Lower leg skin (tissue), 4 donors: ENCODE measurements around the gene MAD1L1. TPM values are rescaled to one million over a fixed set of nuclear protein-coding genes. Genes with fewer than 3 reads are reported as not detected.

Source experiments
- DNase-seq, 2 donors: peaks; one replicate each; pipeline ENCODE4 v3.0.0-alpha.2; 2019; ENCODE audit warnings: low spot score in 2 of 2
- H3K4me3 ChIP-seq: fragments of 200-600 bp; sonication (generic); 2 replicates; pipeline ENCODE4 v1.5.1; 2017; ENCODE audit warnings: mild to moderate bottlenecking, low read depth; ENCODE audit not compliant: poor library complexity, severe bottlenecking
- CTCF ChIP-seq, 3 donors: fragments of 450-650 bp; IDR thresholded peaks; one replicate each; pipeline ENCODE4 v1.5.1; 2016; ENCODE audit warnings: antibody characterized with exemption in 3 of 3, mild to moderate bottlenecking in 3 of 3, moderate library complexity in 2 of 3
- POLR2A ChIP-seq, 2 donors: fragments of 450-650 bp; IDR thresholded peaks; one replicate each; pipeline ENCODE4 v1.6.1; 2016 to 2017; ENCODE audit warnings: antibody characterized with exemption in 2 of 2, mild to moderate bottlenecking in 1 of 2, moderate library complexity in 1 of 2
- WGBS, 2 donors: methylation state at CpG; one replicate each; pipeline ENCODE4 v1.1.5; 2018; 5-methylcytosine and 5-hydroxymethylcytosine counted together
- intact Hi-C: fragments of 100-400 bp; cut with DNase I; formaldehyde crosslinking; loops from one replicate; pipeline ENCODE4 v1.15.0; 2023; ENCODE audit warnings: low total_unique reads
- total RNA-seq, 4 donors: library from RNA; depleted of rRNA; stranded (reverse); fragments of >200 nt; gene quantifications; one replicate each; pipeline ENCODE4 v1.1.0, GENCODE V29; 2016

The MAD1L1 gene
- total RNA-seq, 4 donors from 2014 or later, result 37.7 to 77.8 (median 59.4) TPM

DNA sequence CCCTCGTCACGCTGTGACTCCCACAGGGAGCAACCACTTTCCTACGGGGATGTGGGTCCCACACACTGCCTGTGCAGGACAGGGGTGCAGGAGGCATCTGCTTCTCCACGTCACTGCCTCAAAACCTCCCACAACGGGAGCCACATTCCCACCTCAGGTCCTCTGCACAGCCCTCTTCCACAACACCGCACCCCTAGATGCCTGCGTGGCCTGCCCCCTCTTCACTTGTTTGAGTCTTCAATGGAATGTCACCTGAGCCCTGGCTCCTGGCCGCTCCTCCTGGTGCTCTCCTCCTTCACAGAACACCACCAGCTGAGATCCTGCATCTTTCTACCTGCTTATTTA lies 73.6 kb downstream of the MAD1L1 start:
- WGBS, 2 donors, result 96 to 97% methylated on average over 8 of the region's 8 CpGs
- peak in 1 of 2 donors; percentile 75 for DNase-seq
- intact Hi-C loops, result no loop called here
- no peak for TF ChIP-seq POLR2A (IDR thresholded peaks at IDR 0.05)
- no peak for TF ChIP-seq CTCF (IDR thresholded peaks at IDR 0.05)
- H3K4me3 ChIP-seq, result no peak overlapping the region

DNA sequence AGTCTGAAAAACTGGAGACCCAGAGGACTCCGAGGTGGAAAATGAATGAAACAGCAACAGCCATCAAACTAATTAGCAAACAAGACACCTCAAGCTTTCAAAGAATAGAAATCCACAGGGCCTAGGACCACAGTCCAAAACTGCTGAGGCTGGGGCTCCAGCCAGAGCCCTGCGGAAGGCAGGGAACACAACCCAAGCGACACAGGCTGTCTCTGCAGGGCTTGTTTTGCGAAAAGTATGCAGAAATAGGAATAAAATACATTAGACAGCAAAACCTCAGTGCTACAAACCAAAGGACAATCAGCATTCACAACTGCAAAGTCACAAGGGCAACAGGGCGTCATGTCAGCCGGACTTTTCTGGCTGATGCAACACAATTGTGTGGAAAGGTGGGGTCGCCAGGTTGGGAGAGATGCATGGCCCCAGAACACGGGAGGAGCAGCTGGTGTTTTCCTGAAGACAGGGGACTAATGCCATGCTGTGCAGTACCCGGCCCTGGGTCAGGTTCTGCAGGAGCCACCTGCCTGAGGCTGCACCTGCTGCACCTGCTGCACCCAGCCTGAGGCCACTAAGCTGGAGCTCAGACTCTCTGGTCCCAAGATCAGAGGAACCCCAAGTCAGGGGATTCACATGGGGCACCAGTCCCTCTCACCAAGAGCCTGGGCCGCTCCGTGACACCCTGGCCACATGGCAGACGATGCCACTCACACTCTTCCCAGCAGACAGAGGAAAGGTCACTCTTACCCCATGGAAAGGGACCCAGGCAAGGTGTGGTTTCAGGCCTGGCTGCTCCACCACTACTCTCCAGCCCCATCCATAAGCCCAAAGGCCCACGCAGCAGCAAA lies 74.2 kb downstream of the MAD1L1 start:
- 92% methylated on average over 13 of the region's 13 CpGs for WGBS, 2 donors
- intact Hi-C loops, result no loop called here
- DNase-seq, result peak in 1 of 2 donors; percentile 56

GRCh38 chr7:2157473-2158279 lies 75.1 kb downstream of the MAD1L1 start:
- no peak for DNase-seq
- TF ChIP-seq CTCF (IDR thresholded peaks at IDR 0.05), result no peak
- TF ChIP-seq POLR2A (IDR thresholded peaks at IDR 0.05), result no peak
- intact Hi-C loops, result no loop called here
- WGBS, 2 donors, result 68 to 79% methylated on average over 19 of the region's 19 CpGs
- H3K4me3 ChIP-seq, result no peak overlapping the region

More for the DNA sequence above, 74.2 kb downstream of the MAD1L1 start:
- TF ChIP-seq POLR2A (IDR thresholded peaks at IDR 0.05) (no peak), CTCF (IDR thresholded peaks at IDR 0.05) (no peak)
- H3K4me3 ChIP-seq, result no peak overlapping the region

DNA sequence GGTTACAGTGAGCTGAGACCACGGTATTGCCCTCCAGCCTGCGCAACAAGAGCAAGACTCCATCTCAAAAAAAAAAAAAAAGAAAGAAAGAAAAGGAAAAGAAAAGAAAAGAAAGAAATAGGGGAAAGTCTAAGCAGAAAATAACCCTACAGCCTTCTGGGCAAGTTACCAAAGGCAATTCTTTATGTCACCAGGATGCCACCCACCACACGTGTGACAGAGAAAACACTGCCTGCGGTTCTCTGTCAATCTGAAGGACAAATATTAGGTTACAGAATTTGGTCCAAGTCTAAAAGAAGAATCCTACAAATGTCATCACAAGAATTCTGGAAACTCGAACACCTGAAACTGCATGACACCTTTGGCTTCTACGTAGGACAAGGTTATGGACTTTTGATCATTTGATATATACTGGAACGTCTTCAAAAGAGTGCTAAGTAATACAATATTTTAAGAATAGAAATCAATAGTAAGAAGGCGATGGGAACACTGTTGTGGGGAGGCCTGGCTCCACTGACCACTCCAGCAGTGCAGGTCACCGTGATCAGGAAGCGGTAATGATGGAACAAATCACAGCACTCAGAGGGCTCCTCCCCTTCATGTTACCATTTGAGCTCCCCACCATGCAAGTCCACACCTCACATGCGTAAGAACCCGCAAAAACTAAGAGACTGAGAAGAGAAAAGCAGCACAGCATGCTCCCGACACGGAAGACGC lies 75.8 kb downstream of the MAD1L1 start:
- WGBS, 2 donors, result 91 to 94% methylated on average over 15 of the region's 15 CpGs
- intact Hi-C loops, result no loop called here
- no peak overlapping the region for H3K4me3 ChIP-seq
- TF ChIP-seq CTCF (IDR thresholded peaks at IDR 0.05), result no peak
- TF ChIP-seq POLR2A (IDR thresholded peaks at IDR 0.05), result no peak
- DNase-seq, result no peak

DNA sequence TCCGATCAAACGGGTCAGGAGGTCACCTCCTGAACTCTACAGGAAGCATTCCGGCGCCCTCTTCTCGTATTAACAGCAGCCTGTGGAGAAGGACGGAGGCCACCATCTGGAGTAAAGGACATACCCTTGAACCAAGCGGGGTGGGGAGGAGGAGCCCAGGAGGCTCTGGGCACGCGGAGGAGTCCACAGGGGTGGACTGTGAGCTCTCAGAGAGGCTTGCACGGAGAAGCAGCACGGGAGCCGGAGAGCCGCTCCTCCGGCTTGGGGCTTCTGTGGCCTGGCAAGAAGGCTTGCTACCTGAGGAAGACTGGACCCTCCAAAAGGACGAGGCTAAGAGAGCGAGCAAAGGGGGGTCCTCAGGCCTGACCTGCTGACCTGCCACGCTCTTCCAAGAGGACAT lies 77.9 kb downstream of the MAD1L1 start:
- WGBS, 2 donors, result 93 to 96% methylated on average over 17 of the region's 17 CpGs
- intact Hi-C loops, result no loop called here
- DNase-seq, result no peak
- H3K4me3 ChIP-seq, result no peak overlapping the region
- TF ChIP-seq CTCF (IDR thresholded peaks at IDR 0.05) (no peak), POLR2A (IDR thresholded peaks at IDR 0.05) (no peak)
